Testis (tissue), 3 donors: ENCODE results near the gene CXXC5. TPM values are rescaled to one million over a fixed set of nuclear protein-coding genes. Genes with fewer than 3 reads are reported as not detected.

Experiments used
- DNase-seq: peaks from one replicate; pipeline ENCODE4 v3.0.0-alpha.2; 2019
- H3K27ac ChIP-seq, 2 donors: fragments of 200-600 bp; sonication (generic); one replicate each; pipeline ENCODE4 v1.5.1; 2019
- H3K27me3 ChIP-seq: fragments of 200-600 bp; sonication (generic); one replicate; pipeline ENCODE4 v1.5.1; 2019
- H3K36me3 ChIP-seq: fragments of 200-600 bp; sonication (generic); one replicate; pipeline ENCODE4 v1.5.1; 2017; ENCODE audit warnings: low read depth; ENCODE audit errors: missing control alignments
- H3K4me1 ChIP-seq: fragments of 200-600 bp; sonication (generic); one replicate; pipeline ENCODE4 v1.5.1; 2019
- H3K4me3 ChIP-seq, 2 donors: fragments of 200-600 bp; sonication (generic); one replicate each; pipeline ENCODE4 v1.5.1; 2017 to 2019
- H3K9me3 ChIP-seq: fragments of 200-600 bp; sonication (generic); one replicate; pipeline ENCODE4 v1.5.1; 2017
- POLR2A ChIP-seq: fragments of 450-650 bp; IDR thresholded peaks from one replicate; pipeline ENCODE4 v1.6.1; 2017; ENCODE audit warnings: antibody characterized with exemption, mild to moderate bottlenecking, moderate library complexity
- WGBS, 2 donors: methylation state at CpG; one replicate each; pipeline ENCODE4 v1.1.5; 2018; 5-methylcytosine and 5-hydroxymethylcytosine counted together
- intact Hi-C: fragments of 100-400 bp; cut with DNase I; formaldehyde crosslinking; loops from one replicate; pipeline ENCODE4 v1.15.1; 2023; ENCODE audit warnings: low total_unique reads
- polyA plus RNA-seq: library from polyadenylated mRNA; stranded (reverse); fragments of 350-450 nt; fragmentation: Illumina TruSeq; extraction: RNeasy Lipid Tissue Mini Kit (QIAGEN cat#74804); gene quantifications from one replicate; pipeline ENCODE4 v1.2.3, GENCODE V29; 2014; ENCODE audit warnings: low read depth, low replicate concordance; ENCODE audit not compliant: insufficient read depth
- total RNA-seq, 2 donors: library from RNA; depleted of rRNA; stranded (reverse); fragments of >200 nt; gene quantifications; one replicate each; pipeline ENCODE4 v1.2.3, GENCODE V29; 2016
- TF ChIP-seq, protein P1 (sequence below), 3 experiments: fragments of 450-650 bp in 2 of 3; fragments of 200-600 bp in 1 of 3; sonication (generic) in 1 of 3; IDR thresholded peaks; one replicate each; pipeline ENCODE4 v1.5.1; 2016 to 2019; ENCODE audit warnings: antibody characterized with exemption in 3 of 3, mild to moderate bottlenecking in 2 of 3, moderate library complexity in 1 of 3

CXXC5 gene
- total and polyA plus RNA-seq, 3 donors from 2014 or later = 71.1 to 94.7 (median 78.3) TPM

GRCh38 chr5:139675825-139676224 is 27.7 kb downstream of the CXXC5 start:
- intact Hi-C loops = no loop called here
- H3K27ac ChIP-seq = no peak overlapping the region
- no peak for DNase-seq
- H3K4me3 ChIP-seq = no peak overlapping the region
- no peaks in the 10 kb centered on the region for H3K27me3 ChIP-seq
- H3K4me1 ChIP-seq = peaks cover 26% of the 10 kb centered on the region
- WGBS, 2 donors = 81 to 82% methylated on average over 4 of the region's 4 CpGs
- no peaks in the 10 kb centered on the region for H3K36me3 ChIP-seq
- no peaks in the 10 kb centered on the region for H3K9me3 ChIP-seq
- TF ChIP-seq, protein P1, sequence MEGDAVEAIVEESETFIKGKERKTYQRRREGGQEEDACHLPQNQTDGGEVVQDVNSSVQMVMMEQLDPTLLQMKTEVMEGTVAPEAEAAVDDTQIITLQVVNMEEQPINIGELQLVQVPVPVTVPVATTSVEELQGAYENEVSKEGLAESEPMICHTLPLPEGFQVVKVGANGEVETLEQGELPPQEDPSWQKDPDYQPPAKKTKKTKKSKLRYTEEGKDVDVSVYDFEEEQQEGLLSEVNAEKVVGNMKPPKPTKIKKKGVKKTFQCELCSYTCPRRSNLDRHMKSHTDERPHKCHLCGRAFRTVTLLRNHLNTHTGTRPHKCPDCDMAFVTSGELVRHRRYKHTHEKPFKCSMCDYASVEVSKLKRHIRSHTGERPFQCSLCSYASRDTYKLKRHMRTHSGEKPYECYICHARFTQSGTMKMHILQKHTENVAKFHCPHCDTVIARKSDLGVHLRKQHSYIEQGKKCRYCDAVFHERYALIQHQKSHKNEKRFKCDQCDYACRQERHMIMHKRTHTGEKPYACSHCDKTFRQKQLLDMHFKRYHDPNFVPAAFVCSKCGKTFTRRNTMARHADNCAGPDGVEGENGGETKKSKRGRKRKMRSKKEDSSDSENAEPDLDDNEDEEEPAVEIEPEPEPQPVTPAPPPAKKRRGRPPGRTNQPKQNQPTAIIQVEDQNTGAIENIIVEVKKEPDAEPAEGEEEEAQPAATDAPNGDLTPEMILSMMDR (IDR thresholded peaks at IDR 0.05) = no peak
- TF ChIP-seq POLR2A = no peak

- Histone ChIP-seq H3K36me3 (no peaks in the 10 kb centered on the region), H3K9me3 (no peaks in the 10 kb centered on the region), H3K27ac (no peak overlapping the region), H3K4me3 (no peak overlapping the region), H3K4me1 (peaks cover 20% of the 10 kb centered on the region), H3K27me3 (no peaks in the 10 kb centered on the region)
- intact Hi-C loops = no loop called here
- TF ChIP-seq POLR2A = no peak
- TF ChIP-seq, protein P1 (IDR thresholded peaks at IDR 0.05) = no peak
- 66 to 94% methylated on average over 1 to 2 of the region's 3 CpGs for WGBS, 2 donors
- no peak for DNase-seq
Observed at GRCh38 chr5:139676406-139676805, 28.3 kb downstream of the CXXC5 start.

DNA sequence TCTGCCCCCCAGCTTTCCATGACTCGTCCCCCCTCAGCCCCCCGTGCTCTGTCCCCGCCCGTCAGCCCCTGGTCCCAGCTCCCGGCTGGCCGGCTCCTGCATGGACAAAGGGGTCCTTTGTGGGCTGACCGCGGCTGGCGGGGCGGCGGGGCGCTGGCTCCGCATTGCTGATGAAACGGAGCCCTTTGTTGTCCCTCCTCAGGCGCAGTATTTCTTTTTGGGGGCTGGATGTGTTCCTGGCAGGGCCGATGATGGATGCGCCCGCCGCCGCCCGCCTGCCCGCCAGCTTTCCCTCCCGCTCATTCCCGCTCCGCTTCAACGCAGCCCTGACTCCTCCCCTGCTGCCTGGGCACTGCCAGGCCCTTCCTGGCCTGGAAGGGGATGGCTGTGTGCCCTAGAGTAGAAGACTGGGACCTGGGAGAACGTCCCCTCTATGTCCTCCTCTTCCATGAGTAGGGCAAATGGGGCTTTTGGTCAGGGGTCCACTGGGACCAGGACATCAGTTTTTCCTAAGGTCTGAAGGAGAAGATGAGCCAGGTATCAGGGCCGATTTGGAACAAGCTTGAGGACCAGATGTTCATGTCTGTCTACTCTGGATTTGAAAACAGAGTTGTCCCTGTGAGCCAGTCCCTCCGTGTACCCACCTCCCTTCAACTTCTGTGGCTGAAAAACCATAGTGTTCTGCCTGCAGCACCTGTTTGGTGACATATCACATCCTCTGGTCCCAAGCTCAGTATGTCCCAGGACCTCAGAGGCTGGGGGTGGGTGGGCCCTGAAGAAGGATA is 29.0 kb downstream of the CXXC5 start:
- TF ChIP-seq, protein P1 (IDR thresholded peaks at IDR 0.05) = no peak
- no peak for TF ChIP-seq POLR2A
- Histone ChIP-seq H3K27me3 (no peaks in the 10 kb centered on the region), H3K9me3 (no peaks in the 10 kb centered on the region), H3K36me3 (no peaks in the 10 kb centered on the region), H3K4me1 (peaks cover 14% of the 10 kb centered on the region), H3K4me3 (no peak overlapping the region), H3K27ac (no peak overlapping the region)
- 77 to 78% methylated on average over 29 of the region's 29 CpGs for WGBS, 2 donors
- no peak for DNase-seq
- intact Hi-C loops = no loop called here

DNA sequence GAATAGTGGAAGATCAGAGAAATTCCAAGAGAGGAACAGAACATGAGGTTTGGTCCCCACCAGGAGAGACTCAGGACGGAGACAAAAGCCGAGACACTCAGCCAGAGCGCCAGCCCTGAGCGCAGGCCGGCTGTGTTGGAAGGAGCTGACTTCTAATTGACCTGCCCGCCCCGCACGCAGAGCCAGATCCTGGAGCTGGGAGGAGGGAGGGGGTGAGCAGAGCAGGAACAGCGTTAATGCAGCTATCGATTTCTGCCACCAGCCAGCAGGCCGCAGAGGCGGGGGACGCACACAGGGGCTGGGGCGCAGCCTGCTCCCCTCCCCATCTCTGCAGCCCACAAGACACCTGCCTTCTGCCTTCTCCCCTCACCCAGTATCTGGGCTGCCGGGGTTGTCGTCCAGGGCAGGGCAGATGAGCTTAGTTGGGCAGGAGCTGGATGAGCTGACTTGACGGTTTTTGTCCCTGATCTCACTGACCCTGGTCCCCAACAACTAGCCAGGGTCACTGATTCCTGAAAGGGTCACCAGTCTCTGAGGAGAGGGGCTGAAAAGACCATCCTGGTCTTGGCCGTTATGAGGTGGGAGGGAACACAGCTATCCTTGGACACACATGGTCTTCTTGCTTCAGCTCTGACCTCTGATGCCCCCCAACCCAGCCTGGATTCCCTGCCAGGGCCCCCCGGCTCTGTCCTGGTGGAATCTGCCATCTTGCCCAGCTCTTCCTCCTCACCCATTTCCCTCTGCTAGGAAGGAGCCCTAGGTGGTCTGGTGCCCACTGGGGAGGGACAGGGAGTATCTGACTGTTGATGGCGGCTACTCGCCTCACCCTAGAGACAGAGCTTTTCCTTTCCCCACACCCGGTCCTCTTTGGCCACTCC is 29.8 kb downstream of the CXXC5 start:
- Histone ChIP-seq H3K4me1 (peaks cover 14% of the 10 kb centered on the region), H3K4me3 (no peak overlapping the region), H3K9me3 (no peaks in the 10 kb centered on the region), H3K27ac (no peak overlapping the region), H3K27me3 (no peaks in the 10 kb centered on the region), H3K36me3 (no peaks in the 10 kb centered on the region)
- WGBS, 2 donors = 55 to 65% methylated on average over 11 to 22 of the region's 22 CpGs
- DNase-seq = peak; percentile 71
- TF ChIP-seq, protein P1 (IDR thresholded peaks at IDR 0.05) = no peak
- TF ChIP-seq POLR2A = no peak
- intact Hi-C loops = no loop called here
